ENCODE results near the gene NF2.

NF2 gene

GRCh38 chr22:29734406-29734805 is 131.0 kb downstream of the NF2 start:
- Histone ChIP-seq H3K79me2 (ENCODE audit: insufficient read depth, low read depth) (no peaks in the 10 kb centered on the region), H3K4me2 (no peak overlapping the region), H3K27me3 (ENCODE audit: insufficient read depth, low read depth) (no peaks in the 10 kb centered on the region), H2AFZ (ENCODE audit: low read depth) (no peak overlapping the region), H3K36me3 (ENCODE audit: insufficient read depth) (no peaks in the 10 kb centered on the region), H3K4me1 (ENCODE audit: low read depth, poor library complexity, severe bottlenecking) (no peaks in the 10 kb centered on the region), H3K4me3 (IDR thresholded peaks at IDR 0.05; ENCODE audit: insufficient read depth, low read depth, low read length) (no peak overlapping the region), H3K9ac (no peak overlapping the region), H3K27ac (no peak overlapping the region), H4K20me1 (ENCODE audit: insufficient read depth) (no peaks in the 10 kb centered on the region)
- no peak for TF ChIP-seq CTCF (conservative IDR thresholded peaks at IDR 0.05; ENCODE audit: low read depth, low read length)

GRCh38 chr22:29734838-29735237 is 131.4 kb downstream of the NF2 start:
- Histone ChIP-seq H4K20me1 (ENCODE audit: insufficient read depth) (no peaks in the 10 kb centered on the region), H3K36me3 (ENCODE audit: insufficient read depth) (no peaks in the 10 kb centered on the region), H3K27ac (no peak overlapping the region), H3K27me3 (ENCODE audit: insufficient read depth, low read depth) (no peaks in the 10 kb centered on the region), H3K9ac (no peak overlapping the region), H3K79me2 (ENCODE audit: insufficient read depth, low read depth) (no peaks in the 10 kb centered on the region), H2AFZ (ENCODE audit: low read depth) (no peak overlapping the region), H3K4me2 (no peak overlapping the region), H3K4me1 (ENCODE audit: low read depth, poor library complexity, severe bottlenecking) (no peaks in the 10 kb centered on the region), H3K4me3 (IDR thresholded peaks at IDR 0.05; ENCODE audit: insufficient read depth, low read depth, low read length) (no peak overlapping the region)
- no peak for TF ChIP-seq CTCF (conservative IDR thresholded peaks at IDR 0.05; ENCODE audit: low read depth, low read length)

DNA sequence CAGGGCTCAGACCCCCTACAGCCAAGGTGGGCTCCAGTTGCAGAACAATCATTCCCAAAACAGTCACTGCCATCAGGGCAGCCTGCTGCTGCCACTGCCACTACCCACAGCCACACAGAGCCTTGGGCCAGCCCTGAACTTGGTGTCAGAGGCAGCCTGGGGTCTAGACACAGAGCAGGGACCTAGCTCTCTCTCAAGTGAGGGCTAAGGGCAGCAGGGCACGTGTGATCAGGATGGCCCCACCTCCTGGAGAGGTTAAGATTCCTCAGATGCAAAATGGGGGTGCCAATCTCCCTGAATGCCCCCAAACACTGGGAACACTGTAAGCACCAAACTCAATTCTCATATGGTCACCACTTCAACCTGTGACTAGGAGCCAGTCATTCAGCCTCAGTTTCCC is 132.0 kb downstream of the NF2 start:
- Histone ChIP-seq H3K4me1 (ENCODE audit: low read depth, poor library complexity, severe bottlenecking) (no peaks in the 10 kb centered on the region), H2AFZ (ENCODE audit: low read depth) (no peak overlapping the region), H3K9ac (no peak overlapping the region), H3K79me2 (ENCODE audit: insufficient read depth, low read depth) (no peaks in the 10 kb centered on the region), H3K27ac (no peak overlapping the region), H3K4me3 (IDR thresholded peaks at IDR 0.05; ENCODE audit: insufficient read depth, low read depth, low read length) (no peak overlapping the region), H3K4me2 (no peak overlapping the region), H3K27me3 (ENCODE audit: insufficient read depth, low read depth) (no peaks in the 10 kb centered on the region), H4K20me1 (ENCODE audit: insufficient read depth) (no peaks in the 10 kb centered on the region), H3K36me3 (ENCODE audit: insufficient read depth) (no peaks in the 10 kb centered on the region)
- TF ChIP-seq CTCF (conservative IDR thresholded peaks at IDR 0.05; ENCODE audit: low read depth, low read length), result no peak

- no peak overlapping the region for H2AFZ ChIP-seq (ENCODE audit: low read depth)
- no peaks in the 10 kb centered on the region for H3K79me2 ChIP-seq (ENCODE audit: insufficient read depth, low read depth)
- H3K36me3 ChIP-seq (ENCODE audit: insufficient read depth), result no peaks in the 10 kb centered on the region
- H4K20me1 ChIP-seq (ENCODE audit: insufficient read depth), result no peaks in the 10 kb centered on the region
- no peak overlapping the region for H3K9ac ChIP-seq
- H3K4me2 ChIP-seq, result no peak overlapping the region
- H3K4me3 ChIP-seq (IDR thresholded peaks at IDR 0.05; ENCODE audit: insufficient read depth, low read depth, low read length), result no peak overlapping the region
- no peak overlapping the region for H3K27ac ChIP-seq
- H3K27me3 ChIP-seq (ENCODE audit: insufficient read depth, low read depth), result no peaks in the 10 kb centered on the region
- TF ChIP-seq CTCF (conservative IDR thresholded peaks at IDR 0.05; ENCODE audit: low read depth, low read length), result no peak
- H3K4me1 ChIP-seq (ENCODE audit: low read depth, poor library complexity, severe bottlenecking), result no peaks in the 10 kb centered on the region
Measured at GRCh38 chr22:29737251-29738117, 134.1 kb downstream of the NF2 start.

Data from KMS-11 (cell line).